HG03064 (cell line): ENCODE measurements around the gene MAPK11.
"Not testable (repeated sequence)": the region's sequence is repeated elsewhere in the genome, so short reads cannot be mapped to it uniquely, and the experiment has no call there.

ENCODE experiments used
- ATAC-seq: cut with Tn5 transposase; IDR thresholded peaks from one replicate; pipeline ENCODE4 v1.9.1; 2021; ENCODE audit warnings: low read depth; ENCODE audit not compliant: unreplicated experiment

MAPK11 gene

GRCh38 chr22:50278956-50279619, 8.9 kb upstream of the MAPK11 start:
- no peak for ATAC-seq

- no peak for ATAC-seq
These were observed 8.3 kb upstream of the MAPK11 start for GRCh38 chr22:50278461-50278860.

DNA sequence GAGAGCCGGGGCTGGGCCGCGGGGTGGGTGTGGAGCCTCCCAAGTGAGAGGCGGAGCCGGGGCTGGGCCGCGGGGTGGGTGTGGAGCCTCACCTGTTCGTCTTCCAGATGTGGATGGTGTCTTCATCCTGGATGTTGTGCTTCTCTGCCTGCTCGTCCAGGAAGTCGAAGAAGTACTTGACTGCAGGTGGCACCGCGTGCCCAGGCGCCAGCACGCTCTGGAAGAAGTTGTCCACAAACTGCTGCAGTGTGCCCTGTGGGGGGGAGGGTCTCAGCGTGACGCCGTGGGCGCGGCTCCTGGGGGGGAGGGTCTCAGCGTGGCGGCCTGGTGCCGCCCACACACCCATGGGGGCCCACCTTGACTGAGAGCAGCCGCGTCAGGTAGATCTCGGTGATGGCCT, 7.6 kb upstream of the MAPK11 start:
- ATAC-seq, result no peak

DNA sequence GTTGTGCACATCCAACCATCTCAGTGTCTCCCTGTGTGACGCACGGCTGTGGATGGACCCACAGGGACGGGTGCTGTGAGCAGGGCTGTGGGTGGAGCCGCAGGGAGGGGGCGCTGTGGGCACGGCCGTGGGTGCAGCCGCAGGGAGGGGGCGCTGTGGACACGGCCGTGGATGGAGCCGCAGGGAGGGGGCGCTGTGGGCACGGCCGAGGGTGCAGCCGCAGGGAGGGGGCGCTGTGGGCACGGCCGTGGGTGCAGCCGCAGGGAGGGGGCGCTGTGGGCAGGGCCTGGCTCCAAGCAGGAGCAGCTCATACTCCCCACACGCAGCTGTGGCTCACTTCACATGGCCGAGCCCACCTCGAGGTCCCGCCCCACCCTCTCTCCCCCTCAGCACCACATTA, 6.0 kb upstream of the MAPK11 start:
- ATAC-seq, result no peak

DNA sequence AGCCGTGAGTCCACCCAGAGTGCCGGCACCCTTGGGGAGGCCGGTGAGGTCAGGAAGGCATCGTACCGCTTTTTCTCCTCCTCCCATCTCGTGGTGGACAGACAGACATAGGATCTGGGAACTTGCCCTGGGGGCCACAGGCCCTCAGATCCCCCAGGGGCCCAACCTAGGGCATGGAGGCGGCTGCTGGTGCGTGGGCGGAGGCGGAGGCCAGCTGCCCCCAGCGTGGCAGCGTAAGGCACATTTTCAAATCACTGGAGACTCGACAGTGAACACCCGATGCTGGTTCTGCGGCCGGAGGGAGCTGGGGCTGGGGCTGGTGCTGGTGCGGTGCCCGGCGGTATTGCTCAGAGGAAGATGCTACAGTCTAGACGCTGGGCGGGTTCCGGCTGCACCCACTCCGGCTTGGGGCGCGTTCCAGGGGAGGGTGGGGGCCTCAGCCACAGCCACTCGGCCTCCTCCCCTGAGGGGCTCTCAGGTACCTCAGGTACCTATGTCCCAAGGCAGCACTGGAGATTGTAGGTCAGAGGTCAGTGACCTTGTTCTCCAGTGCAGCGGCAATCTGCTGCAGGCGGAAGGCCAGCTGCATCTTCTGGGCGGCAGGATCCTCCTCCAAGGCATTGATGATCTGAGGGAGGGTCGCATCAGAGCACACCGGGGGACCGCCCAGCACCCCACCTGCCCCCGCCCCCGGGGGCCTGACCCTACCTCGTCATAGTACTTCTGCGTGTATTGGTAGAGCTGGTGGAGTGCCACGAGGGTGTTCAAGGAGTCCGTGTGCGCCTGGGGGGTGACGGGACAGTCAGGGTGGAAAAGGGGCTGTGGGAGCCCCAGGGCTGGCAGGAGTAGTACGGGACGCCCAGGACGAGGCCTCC, 5.2 kb upstream of the MAPK11 start:
- ATAC-seq, result no peak

GRCh38 chr22:50274771-50275170, 4.6 kb upstream of the MAPK11 start:
- ATAC-seq, result no peak

GRCh38 chr22:50274311-50274710, 4.1 kb upstream of the MAPK11 start:
- no peak for ATAC-seq

- not testable (repeated sequence) for ATAC-seq
These were observed 3.6 kb upstream of the MAPK11 start for GRCh38 chr22:50273781-50274180.

DNA sequence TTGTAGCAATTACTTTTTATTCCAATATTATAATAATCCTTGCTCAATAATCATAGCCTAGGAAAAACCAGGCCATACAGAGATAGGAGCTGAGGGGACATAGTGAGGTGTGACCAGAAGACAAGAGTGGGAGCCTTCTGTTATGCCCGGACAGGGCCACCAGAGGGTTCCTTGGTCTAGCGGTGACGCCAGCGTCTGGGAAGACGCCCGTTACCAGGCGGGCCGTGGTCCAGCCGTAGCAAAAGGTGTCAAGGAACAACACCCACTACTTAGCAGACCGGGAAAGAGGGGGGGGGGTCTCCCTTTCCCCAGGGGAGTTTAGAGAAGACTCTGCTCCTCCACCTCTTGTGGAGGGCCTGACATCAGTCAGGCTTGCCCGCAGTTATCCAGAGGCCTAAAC, 3.2 kb upstream of the MAPK11 start:
- not testable (repeated sequence) for ATAC-seq

DNA sequence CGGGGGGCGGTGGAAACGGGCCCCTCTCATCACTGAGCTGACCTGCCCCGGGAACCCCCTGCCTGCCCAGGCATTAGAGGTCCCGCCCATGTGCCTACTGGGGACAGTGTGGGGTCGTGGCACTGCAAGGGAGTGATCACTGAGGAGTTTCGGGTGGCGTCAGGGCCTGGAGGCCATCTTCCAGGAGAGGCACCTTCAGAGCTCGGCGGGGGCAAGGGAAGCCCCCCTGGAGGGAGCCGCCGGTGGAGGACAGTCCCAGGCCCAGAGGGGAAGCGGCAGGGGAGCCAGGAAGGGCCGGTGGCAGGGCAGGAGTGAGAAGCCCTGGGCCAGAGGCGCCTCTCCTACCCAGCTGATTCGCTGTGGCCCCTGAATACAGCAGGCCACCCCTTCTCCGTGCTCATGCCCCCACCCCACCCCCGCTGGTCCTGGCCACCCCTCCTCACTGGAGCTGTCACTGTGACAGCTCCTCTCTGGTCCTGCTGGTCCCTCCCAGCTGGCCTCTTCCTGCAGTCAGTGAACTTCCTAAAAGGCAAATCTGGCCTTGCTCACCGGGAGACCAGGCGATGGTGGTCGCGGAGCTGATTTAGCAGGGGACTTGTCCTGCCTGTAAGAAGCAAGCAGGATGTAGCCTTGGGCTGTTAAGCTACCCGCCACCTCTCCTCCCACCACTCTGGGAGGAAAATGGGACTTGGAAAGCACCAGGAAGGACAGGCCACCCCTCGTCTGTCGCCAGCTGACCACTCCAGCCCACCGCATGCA, 2.0 kb upstream of the MAPK11 start:
- ATAC-seq, result no peak

DNA sequence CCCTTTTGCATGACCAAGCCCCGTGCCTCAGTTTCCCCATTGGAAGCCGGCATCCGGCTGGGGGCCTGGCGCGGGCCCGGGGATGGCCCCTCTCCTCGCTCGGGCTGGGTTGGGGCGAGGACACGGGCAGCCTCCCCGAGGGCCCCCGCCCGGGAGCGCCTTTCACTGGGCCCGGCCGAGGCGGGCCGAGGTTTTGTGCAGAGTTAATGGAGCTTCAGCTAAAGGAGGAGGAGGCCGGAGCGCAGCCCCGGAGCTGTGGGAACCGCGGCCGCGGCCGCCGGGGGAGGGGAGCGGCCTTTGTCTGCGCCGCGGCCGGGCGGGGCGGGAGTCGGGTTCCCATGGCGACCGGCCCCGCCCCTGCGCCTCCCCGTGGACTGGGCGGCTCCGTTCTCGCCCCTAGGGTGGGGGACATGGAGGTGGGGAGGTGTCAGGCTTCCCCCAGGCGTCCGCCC, 1.4 kb upstream of the MAPK11 start:
- no peak for ATAC-seq

DNA sequence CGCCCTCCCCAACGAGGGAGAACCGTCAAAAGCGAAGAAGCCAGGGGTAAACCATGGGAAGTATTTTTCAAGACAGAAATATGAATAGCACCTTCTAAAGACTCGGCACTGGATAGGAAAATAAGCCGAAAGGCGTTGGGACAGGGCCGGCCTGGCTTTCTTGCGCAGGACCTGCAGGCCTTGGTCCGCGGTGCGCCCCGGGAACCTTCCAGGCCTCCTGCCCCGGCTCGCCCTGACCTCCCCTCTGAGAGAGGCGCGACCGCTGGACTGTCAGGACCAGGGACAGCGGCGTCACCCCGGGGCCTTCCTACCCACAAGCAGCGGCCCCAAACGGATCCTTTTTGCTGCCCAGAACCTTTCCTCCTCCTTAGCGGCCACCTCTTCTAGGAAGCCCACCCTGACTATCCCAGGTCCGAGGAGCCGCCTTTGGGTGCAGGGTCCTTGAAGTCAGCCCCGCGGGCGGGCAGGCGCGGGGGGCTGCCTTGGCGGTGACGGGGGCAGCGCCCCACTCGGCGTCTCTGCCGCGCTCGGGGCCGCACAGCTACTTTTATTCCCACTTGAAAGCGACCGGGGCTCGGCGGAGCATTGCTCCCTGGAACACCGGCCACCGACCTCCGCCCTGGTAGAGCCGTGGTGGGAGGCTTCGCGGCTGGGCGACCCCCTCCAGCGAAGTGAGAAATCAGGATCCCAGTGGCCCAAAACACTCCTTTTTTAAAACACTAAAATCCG, 650 bp upstream of the MAPK11 start:
- ATAC-seq, result no peak

GRCh38 chr22:50269573-50269969, 609 bp downstream of the MAPK11 start:
- ATAC-seq, result no peak

GRCh38 chr22:50268655-50269113, 1.5 kb downstream of the MAPK11 start:
- no peak for ATAC-seq

- no peak for ATAC-seq
These were observed 2.4 kb downstream of the MAPK11 start for GRCh38 chr22:50267591-50268390.

DNA sequence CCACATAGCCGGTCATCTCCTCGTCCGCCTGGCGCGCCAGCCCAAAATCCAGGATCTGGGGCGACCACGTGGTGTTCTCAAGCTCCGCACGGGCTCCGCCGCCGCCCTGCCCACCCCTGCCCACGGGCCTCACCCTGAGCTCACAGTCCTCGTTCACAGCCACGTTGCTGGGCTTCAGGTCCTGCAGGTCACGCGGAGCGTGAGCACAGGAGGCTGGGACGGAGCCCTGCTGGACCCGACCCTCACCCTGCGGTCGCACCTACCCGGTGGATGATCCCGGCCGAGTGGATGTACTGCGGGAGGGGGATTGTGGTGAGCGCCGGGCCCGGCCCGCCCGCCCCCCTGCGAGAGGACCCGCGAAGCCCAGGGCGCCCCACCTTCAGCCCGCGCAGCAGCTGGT, 3.2 kb downstream of the MAPK11 start:
- no peak for ATAC-seq

- ATAC-seq, result no peak
These were observed 5.1 kb downstream of the MAPK11 start for GRCh38 chr22:50264946-50265669.

DNA sequence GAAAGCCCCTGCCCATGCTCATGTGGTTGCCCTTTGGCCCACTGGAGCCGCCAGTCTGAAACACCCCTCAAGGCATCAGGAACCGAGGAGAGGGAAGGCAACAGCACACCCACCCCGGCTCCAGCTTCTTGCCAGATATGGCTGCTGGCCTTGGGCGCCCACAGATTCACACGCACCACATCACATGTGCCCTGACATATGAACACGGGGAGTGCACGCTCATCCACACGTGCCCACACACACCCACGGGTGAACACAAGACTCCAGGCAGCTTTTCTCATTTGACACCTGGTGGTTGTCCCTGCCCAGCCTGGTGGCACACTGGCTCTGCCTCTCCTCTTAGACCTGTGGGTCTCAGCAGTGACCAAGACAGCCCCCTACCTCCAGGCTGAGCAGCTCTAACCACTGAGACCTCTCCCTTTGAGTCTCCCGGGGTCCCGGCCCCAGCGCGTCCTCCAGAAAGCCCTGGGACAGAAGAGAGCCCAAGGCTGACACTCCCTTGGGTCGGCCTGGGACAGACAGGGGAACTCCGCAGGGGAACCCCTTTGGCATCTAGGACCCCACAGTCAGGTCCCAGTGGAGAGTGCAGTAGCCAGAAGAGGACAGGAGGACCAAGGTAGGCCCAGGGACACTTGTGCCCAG, 6.0 kb downstream of the MAPK11 start:
- ATAC-seq, result no peak
